HG03196 (cell line): ENCODE results near the gene ROR2.

Experiments
- ATAC-seq: cut with Tn5 transposase; IDR thresholded peaks from one replicate; pipeline ENCODE4 v1.9.1; 2021; ENCODE audit not compliant: unreplicated experiment

Gene ROR2

DNA sequence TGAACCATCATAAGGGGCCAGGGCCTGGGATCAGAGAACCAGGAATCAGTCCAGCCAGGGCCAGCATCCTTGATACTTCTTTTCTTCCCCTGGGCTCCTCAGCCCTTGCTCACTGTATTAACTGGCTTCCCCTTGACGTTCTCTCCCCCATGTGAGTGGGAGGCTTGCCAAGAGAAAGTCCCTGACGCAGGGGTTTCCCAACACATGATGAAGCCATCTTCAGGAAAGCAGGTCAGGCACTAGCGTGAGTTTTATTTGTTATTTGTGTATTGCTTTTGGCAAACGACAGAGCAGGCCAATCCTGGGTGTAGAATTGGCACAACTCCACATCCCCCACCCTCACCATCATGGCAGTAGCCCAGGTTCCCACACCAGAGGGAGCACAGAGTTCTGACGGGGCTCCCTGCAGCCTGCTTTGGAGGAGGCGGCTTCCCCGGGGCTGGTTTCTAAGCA is 360.9 kb downstream of the ROR2 start:
- no peak for ATAC-seq

- no peak for ATAC-seq
Measured at GRCh38 chr9:91586282-91586681, 363.7 kb downstream of the ROR2 start.

- no peak for ATAC-seq
Measured at GRCh38 chr9:91583966-91584365, 366.1 kb downstream of the ROR2 start.

GRCh38 chr9:91583161-91583875 is 366.7 kb downstream of the ROR2 start:
- ATAC-seq = no peak

DNA sequence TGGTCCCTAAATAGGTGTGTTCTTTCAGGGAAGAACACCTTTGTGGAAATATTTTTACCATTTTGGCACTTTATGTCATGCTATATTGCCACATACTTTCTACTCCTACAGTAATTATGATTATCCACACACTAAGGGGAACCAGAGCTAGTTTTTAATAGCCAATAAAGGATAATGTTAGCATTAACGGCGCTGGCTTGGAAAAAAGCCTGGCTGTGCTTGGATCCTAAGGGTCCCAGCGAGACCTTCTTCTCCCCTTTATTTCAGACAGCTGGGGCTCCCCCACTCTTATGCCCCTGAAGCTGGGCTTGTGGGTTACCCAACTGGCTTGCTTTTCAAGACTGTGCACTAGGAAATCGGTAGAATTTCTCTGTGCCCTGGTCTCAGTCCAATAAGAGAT is 367.8 kb downstream of the ROR2 start:
- ATAC-seq = no peak

- ATAC-seq = no peak
Measured at GRCh38 chr9:91580136-91580535, 369.9 kb downstream of the ROR2 start.

DNA sequence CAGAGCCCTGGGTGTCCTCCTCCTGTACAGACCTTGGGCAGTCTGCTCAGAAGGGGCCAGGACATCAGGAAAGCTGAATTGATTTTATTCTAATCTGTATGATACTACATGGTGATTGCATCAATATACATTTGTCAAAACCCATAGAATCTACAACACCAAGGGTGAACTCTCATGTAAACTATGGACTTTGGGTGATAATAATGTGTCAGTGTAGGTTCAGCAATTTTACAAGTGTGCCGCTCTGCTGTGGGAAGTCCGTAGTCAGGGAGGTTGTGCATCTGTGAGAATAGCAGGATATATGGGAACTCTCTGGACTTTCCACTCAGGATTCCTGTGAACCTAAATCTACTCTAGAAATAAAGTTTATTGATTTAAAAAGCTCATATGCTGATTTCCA is 371.1 kb downstream of the ROR2 start:
- no peak for ATAC-seq

DNA sequence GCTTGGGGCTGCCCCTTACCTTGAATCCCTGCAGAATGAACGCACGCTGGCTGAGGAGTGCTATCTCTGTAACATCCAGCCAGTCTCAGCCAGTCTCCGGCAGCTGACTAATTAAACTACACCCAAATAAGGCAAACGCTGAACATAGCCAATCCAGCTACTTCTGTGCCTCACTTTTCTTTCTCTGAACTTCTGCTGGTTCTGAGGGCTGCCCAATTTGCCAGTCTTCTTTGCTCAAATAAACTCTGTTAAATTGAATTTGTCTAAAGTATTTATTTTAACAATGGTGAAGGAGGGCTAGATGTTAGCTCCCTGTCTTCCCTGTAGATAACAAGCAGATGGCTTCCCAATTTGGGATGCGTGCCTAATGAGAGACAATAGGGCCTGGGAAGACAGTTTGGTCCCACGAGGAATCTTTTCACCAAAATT is 372.4 kb downstream of the ROR2 start:
- ATAC-seq = no peak

DNA sequence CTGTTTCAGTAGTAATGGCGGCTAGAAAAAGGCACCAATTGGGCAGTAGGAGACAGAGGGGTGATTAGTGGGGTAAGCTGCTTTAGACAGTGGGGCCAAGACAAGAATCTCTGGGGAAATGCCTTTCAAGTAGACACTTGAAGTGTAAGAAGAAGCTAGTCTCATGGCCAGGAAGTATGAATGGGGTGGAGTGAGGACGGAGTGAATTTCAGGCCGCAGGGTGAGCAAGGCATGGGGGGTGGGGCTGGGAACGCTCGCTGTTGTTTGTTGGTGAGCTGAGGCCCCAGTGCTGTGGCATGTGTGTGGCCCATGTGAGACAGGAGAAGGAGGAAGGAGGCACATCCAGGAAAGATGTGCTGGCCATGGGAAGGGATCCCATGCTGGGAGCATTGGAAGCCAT is 377.2 kb downstream of the ROR2 start:
- no peak for ATAC-seq

- no peak for ATAC-seq
Measured at GRCh38 chr9:91572044-91572443, 378.0 kb downstream of the ROR2 start.

- no peak for ATAC-seq
Measured at GRCh38 chr9:91571036-91571435, 379.0 kb downstream of the ROR2 start.

GRCh38 chr9:91567642-91568274 is 382.3 kb downstream of the ROR2 start:
- ATAC-seq = no peak

GRCh38 chr9:91564081-91564670 is 385.9 kb downstream of the ROR2 start:
- no peak for ATAC-seq

DNA sequence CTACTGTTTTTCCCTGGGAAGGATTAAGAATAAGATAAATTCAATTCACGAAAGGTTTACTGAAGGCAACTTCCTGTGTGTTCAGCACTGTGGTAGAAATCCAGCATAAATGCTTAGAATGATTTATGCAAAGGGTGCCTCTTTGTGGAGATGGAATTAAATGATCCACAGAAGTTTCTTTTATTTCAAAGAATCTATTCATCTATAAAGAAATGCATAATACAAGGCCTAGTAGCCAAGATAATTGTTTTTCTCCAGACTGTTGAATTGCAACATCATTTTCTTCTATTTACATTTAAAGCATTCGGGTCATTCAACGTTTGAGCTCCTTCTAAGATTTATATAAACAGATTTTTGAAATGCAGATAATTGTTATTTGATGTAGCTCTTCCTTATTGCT is 387.6 kb downstream of the ROR2 start:
- ATAC-seq = no peak

DNA sequence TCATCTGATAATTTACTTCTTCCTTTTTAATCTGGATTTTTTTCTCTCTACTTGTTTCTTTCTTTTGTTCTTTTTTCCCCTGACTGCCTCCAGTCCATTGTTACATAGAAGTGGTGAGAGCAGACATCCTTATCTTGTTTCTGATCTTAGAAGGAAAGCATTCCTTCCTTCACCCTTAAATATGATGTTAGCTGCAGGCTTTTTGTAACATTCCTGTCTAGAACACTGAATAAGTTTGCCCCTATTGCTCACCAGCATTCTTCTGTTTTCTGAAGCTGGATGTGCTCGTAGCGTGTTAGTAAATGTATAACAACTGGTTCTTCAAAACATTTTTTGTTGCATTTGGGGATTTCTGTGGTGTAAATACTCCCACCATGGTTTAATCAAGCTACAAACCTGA is 389.7 kb downstream of the ROR2 start:
- ATAC-seq = no peak

GRCh38 chr9:91558879-91559278 is 391.1 kb downstream of the ROR2 start:
- ATAC-seq = no peak

DNA sequence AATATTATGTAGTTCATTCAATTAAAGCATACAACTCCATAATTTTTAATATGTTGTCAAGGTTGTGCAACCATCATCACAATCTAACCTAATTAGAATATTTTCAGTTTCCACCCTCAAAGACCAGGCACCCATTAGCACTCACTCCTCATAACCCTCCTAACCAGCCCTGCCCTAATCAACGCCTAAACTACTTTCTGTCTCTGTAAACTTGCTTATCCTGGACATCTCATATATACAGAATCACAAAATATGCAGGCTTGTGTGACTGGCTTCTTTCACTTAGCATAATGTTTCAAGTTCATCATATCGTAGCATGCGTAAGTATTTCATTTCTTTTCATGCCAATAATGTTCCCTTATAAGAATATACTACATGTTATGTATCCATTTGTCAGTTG is 391.6 kb downstream of the ROR2 start:
- no peak for ATAC-seq

GRCh38 chr9:91557327-91557726 is 392.7 kb downstream of the ROR2 start:
- ATAC-seq = no peak

- ATAC-seq = no peak
Measured at GRCh38 chr9:91555132-91555531, 394.9 kb downstream of the ROR2 start.

- ATAC-seq = no peak
Measured at GRCh38 chr9:91549177-91549576, 400.9 kb downstream of the ROR2 start.

DNA sequence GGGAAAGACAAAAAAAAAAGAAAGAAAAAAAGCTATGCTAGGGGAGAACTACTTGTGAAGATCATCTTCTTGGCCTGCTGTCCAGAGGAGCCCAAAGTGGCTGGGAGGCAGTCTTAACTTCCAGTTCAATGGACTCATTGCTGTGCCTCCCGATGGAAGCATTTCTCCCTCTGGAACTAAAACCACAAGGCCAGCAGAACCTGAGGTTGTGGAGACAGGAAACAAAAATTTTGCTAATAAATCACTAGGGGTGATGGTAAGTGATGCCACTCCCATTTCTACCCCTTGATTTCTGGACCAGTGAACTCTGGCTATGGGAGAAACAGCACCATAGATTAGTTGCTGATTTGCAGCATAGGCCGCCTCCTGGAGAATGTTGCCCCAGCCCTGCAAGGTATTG is 402.9 kb downstream of the ROR2 start:
- ATAC-seq = no peak

- ATAC-seq = no peak
Measured at GRCh38 chr9:91546574-91546973, 403.5 kb downstream of the ROR2 start.
